ENCODE data around the gene PHETA2.

The PHETA2 gene, protein sequence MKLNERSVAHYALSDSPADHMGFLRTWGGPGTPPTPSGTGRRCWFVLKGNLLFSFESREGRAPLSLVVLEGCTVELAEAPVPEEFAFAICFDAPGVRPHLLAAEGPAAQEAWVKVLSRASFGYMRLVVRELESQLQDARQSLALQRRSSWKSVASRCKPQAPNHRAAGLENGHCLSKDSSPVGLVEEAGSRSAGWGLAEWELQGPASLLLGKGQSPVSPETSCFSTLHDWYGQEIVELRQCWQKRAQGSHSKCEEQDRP

DNA sequence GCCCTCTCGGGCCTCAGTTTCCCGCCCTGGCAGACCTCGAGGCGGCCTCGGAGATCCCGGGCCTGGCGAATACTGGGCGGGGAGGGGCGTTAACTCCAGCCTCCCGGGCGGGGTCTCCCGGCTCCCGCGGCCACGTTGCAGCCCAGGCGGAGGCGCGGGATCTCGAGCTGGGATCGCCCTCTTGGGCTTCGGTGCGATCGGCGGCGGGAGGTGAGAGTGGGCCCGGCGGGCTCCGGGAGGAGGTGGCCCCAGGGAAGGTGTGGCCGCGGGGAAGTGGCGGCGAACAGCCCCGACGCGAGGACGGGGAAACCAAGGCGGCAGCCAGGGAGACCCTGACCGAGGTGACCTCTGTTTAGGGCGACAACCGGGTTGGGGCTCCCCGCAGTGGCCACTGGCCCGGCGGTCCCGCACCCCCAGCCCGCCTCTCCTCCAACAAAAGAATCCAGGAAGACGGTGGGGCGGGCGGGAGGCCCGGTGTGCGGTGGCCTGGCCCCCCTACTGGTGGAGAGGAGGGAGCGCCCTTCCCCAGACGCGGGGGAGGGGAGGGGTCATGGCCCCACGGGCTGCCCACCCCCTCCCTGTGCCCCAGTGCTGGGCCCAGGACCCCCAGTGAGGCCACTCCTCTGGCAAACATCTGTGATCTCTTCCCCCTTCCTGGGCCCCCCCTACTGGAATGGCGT is at the start of gene PHETA2:
PHETA2 (plus strand) TSS at position 117 of the 680 bp plus-strand sequence. CDS start 3,046 bp downstream, outside the sequence.
- peak; percentile 19 for DNase-seq (ENCODE audit: low read depth, low spot score)

- DNase-seq (ENCODE audit: low read depth, low spot score), result no peak
These were observed 48.6 kb upstream of the PHETA2 start for GRCh38 chr22:42025421-42025820.

- no peak for DNase-seq (ENCODE audit: low read depth, low spot score)
These were observed 47.3 kb upstream of the PHETA2 start for GRCh38 chr22:42026705-42027104.

- DNase-seq (ENCODE audit: low read depth, low spot score), result no peak
These were observed 40.5 kb upstream of the PHETA2 start for GRCh38 chr22:42033263-42034181.

DNA sequence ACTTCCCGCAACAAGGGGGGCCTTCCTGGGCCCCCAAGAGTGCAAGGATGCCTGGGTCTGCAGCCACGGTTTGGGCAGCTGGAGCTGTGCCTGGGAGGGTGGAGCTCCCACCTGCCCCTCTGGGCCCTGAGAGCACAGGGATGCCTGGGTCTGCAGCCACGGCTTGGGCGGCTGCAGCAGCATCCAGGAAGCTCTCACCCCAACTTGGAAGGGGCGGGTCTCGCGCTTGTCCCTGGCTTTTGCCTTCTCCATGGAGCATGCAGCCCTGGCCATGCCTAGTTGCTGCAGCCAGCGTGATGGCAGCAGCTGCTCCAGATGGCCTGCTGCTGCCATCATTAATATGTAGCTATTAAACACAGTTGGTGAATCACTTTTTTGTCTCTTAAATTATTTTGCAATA is 38.8 kb upstream of the PHETA2 start:
- no peak for DNase-seq (ENCODE audit: low read depth, low spot score)

DNA sequence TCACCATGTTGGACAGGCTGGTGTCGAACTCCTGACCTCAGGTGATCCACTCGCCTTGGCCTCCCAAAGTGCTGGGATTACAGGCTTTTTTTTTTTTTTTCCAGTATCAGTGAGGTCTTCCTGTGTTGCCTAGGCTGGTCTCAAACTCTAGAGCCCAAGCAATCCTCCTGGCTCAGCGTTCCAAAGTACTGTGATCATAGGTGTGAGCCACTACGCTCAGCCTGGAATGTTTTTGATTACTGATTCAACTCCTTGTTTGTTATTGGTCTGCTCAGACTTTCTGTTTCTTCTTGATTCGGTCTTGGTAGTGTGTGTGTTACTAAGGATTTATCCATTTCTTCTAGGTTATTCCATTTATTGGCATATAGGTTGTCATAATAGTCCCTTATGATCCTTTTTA is 34.8 kb upstream of the PHETA2 start:
- no peak for DNase-seq (ENCODE audit: low read depth, low spot score)

- DNase-seq (ENCODE audit: low read depth, low spot score), result no peak
These were observed 32.3 kb upstream of the PHETA2 start for GRCh38 chr22:42041784-42042183.

DNA sequence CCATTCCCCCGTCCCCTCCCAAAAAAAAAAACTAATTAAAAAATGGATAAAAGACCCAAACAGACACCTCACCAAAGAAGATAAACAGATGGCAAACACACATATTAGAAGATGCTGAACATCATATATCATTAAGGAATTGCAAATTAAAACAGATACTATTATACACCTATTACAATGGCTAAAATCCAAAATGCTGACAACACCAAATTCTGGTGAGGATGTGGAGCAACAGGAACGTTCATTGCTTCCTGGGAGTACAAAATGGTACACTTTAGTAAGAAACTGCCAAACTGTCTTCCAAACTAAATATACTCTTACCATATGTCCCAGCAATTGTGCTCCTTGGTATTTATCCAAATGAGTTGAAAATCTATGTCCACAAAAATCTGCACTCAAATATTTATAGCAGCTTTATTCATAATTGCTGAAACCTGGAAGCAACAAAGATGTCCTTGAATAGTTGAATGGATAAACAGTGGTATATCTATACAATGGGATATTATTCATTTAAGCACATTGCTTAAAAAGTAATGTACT is 23.3 kb upstream of the PHETA2 start:
- DNase-seq (ENCODE audit: low read depth, low spot score), result no peak

DNA sequence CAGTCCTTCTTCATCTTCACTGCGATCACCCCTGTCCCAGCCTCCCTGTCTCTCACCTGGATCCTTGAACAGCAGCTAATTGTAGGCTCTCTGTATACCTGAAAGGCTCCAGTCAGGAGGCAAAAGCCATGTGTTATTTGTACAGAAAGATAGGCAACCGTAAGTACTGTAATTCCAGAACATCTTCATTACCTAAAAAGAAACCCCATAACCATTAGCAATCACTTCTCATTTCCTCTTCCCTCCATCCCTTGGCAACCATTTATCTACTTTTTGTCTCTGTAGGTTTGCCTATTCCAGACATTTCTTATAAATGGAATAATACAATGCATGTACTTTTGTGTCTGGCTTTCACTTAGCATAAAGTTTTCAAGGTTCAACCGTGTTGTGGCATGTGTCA is 21.3 kb upstream of the PHETA2 start:
- DNase-seq (ENCODE audit: low read depth, low spot score), result no peak

DNA sequence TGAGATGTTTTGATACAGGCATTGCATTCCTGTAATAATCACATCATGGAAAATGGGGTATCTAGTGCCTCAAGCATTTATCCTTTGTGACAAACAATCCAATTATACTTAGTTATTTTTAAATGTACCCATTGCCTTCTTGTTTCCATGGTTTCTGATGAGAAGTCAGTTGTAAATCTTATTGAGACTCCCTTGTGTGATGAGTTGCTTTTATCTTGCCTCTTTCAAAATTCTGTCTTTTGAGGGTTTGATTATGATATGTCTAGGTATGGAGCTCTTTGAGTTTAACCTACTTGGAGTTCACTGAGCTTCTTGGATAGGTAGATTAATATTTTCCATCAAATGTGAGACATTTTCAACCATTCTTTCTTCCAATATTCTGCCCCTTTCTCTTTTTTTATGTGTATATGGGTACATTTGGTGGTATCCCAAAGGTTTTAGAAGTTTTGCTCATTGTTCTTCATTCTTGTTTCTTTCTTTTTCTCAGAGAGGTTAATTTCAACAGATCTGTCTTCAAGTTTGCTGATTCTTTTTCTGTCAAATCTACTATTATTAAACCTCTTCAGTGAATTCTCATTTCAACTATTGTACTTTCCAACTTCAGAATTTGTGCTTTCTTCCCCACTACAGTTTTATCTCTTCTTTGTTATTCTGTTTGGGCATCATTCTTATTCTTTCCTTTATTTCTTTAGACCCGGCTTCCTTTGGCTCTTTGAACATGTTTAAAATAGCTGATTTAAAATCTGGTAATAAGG is 17.1 kb upstream of the PHETA2 start:
- no peak for DNase-seq (ENCODE audit: low read depth, low spot score)

- no peak for DNase-seq (ENCODE audit: low read depth, low spot score)
These were observed 13.6 kb upstream of the PHETA2 start for GRCh38 chr22:42060489-42060888.

- no peak for DNase-seq (ENCODE audit: low read depth, low spot score)
These were observed 13.0 kb upstream of the PHETA2 start for GRCh38 chr22:42061041-42061440.

DNA sequence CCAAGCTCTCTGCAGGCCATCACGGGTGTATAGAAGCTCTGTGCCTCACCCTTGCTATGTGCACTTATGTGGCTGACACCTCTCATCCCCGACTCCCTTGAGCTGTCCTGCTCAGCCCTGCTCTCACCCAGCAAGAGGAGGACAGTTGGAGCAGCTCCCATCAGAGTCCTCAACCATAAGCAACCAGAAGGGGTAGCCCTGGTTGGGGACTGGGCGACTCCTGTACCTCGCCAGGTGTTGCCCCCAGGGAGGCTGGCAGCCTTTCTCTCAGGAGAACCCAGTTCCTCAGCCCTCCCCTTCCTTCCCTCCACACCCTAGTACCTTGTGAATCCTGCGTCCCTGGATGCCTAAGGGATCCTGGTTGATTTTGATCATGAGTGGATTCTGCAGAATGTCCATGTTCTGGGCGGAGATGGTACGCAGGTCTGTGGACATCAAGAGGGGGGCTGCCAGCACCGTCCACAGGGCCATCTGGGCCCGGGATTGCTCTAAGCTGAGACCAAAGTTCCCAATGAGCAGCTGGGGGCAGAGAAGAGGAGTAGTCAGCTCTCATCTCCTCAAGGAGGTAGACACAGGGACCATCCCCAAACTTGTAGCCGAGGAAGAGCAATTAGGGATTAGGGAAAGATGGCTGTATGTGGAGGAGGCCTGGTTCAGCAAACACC is 11.4 kb upstream of the PHETA2 start:
- DNase-seq (ENCODE audit: low read depth, low spot score), result no peak

DNA sequence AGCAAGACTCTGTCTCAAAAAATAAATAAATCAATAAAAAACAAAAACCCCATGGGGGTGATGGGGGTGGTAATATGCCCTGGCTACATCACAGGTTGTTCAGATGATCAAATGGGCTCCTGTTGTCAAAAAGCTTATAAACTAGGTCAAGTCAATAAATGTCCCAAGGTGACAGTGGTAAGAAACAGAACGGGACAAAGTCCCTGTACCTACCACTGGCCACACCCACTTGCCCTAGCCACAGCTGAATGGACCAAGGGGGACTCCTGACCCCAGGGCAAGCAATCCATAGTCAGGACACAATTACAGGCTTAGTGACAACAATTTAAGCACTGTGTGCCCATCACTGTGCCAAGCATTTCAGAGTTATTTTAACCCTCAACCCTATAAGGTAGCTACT is 9.4 kb upstream of the PHETA2 start:
- DNase-seq (ENCODE audit: low read depth, low spot score), result no peak

- no peak for DNase-seq (ENCODE audit: low read depth, low spot score)
These were observed 8.5 kb upstream of the PHETA2 start for GRCh38 chr22:42065438-42066125.

DNA sequence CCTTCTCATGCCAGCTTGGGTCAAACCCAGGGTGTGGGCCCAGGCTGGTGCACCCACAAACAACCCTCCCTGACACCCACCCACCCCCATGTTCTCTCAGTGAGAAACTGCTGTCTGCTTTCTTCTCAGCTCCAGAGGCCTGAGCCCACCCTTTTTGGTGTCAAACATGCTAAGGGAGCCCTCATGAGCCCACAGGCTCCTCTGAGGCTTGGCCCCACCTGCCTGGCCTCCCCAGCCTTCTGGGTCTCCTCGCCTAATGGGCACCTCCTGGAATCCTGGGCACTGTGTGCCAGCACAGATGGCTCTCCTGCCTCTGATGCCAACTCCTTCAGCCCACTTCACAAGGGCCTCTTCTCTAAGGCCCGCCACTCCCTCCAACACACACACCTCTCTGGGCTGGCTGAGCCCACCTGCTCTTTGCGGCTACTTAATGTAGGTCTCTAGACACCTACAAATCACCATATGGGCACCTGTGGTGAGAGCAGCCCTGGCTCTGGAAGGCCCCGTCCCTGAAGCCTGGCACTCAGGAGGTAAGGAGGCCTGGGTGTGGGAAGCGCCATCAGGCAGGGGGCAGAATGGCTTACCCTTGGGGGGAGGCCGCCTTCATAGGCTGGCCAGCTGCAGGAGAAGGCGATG is 7.8 kb upstream of the PHETA2 start:
- DNase-seq (ENCODE audit: low read depth, low spot score), result no peak

DNA sequence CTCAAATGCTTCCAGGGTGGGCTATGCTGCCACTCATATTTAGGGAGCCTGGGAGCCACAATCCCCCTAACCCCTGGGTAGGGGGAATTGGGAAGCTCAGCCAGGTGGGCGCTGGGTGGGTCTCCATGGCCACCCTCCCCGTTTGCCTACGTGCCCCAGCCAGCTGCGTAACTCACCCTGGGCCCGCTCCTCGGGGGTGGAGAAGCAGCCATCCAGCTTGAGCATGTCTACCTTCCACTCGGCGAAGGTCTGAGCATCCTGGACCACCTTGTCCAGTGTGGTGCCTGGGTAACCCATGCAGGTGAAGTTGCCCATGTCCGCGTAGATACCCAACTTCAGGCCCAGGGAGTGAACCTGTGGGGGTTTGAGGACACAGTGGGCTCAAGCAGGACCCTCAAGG is 7.1 kb upstream of the PHETA2 start:
- DNase-seq (ENCODE audit: low read depth, low spot score), result no peak

DNA sequence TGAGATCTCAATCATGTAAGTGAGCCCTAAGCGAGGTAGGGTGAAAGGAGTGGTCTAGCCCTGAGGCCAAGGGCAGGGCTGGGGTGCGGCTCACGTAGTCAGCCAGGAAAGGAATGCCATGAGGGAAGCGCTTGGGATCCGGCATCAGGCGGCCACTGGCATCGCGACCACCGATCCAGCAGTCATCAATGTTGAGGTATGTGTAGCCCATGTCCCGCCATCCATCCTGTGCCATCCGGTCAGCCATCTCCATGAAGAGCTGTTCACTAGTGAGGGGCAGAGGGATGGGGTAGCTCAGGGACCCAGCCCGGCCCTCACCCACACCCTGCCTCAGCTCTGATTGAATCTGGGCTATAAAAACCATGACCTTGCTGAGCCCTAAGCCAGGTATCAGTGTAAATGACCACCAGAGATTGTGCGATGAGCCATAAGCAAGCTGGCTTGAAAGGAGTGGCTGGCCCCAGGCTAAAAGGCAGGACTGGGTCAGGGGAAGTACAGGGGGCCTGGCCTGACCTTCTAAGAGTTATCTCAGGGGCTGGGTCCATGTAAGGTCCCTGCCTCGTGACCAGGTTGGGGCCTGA is 6.3 kb upstream of the PHETA2 start:
- no peak for DNase-seq (ENCODE audit: low read depth, low spot score)

DNA sequence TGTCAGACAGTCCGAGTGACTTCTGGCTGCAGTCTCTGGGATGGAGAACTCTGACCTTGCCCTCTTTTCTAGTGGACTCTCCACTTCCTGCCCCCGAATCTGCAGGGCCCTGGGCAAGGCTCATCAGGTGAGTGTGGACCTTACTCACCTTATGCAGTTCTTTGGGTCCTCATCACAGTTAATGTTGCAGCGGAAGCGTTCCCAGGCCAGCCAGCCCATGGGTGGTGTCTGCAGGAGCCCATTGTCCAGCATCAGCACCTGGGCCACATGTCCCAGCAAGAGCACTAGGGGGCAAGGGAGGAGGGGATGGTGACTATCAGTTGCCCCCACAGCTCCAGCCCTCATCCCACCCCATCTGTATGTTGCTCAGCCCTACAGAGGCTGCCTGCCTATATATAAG is 5.8 kb upstream of the PHETA2 start:
- no peak for DNase-seq (ENCODE audit: low read depth, low spot score)
